GM18498 (cell line): ENCODE data around the gene HNRNPCL4.
"Not testable (repeated sequence)": the region's sequence is repeated elsewhere in the genome, so short reads cannot be mapped to it uniquely, and the experiment has no call there.

Experiments used
- ATAC-seq: cut with Tn5 transposase; IDR thresholded peaks from one replicate; pipeline ENCODE4 v1.9.1; 2021; ENCODE audit warnings: mild to moderate bottlenecking, moderate library complexity; ENCODE audit not compliant: unreplicated experiment

Gene HNRNPCL4

DNA sequence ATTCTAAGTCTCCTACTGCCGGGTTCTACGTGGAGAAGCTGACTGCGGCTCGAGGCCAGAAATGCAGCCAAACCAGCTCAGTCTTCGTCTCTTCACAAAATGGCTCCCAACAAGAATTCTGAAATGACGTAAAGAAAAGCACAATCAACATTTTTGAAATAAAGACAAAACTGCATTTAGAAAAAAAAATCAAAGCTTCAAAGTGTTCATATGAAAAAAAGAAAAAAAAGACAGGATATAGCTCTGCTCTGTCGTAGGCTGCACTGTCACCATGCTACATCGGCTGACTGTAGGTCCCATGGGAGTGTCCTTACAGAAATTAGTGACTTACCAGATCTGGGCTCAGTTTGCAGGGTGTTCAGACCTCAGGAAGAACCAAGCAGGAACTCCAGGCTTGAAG, at the start of gene HNRNPCL4:
Gene HNRNPCL4, minus strand, starts transcription at position 101 of the 400 bp plus-strand sequence. CDS start 164 bp downstream, outside the sequence.
- not testable (repeated sequence) for ATAC-seq

DNA sequence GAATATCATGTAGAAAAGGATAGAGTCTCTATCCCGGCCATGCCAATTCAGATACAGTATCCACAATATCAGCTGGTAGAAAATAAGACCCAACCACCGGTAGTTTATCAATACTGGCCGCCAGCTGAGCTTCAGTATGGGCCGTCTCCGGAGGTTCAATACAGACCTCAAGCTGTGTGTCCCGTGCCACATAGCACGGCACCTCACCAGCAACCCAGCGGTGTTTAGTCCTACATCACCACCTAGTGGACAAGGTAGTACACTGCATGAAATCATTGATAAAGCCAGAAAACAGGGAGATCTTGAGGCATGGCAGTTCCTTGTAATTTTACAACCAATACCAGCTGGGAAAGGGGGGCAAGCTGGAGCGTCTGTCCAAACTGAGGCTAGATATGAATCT, 43.3 kb upstream of the HNRNPCL4 start:
- ATAC-seq: not testable (repeated sequence)

DNA sequence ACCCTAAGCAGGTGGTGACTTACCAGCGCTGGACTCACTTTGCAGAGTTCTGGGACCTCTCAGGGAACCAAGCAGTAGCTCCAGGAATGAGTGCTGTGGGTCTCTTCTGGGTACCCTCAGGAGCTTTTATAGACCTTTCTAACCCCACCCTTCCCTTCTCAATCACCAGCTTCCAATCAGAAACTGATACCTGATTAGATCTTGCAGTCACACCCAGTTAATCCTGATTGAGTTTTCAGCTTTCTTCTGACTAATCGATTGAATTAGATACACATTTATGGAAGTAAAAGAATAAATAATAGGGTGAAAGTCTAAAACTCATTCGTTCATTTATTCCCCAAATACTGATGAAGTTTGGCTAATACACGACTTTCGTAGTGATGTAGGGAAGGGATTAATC, 35.9 kb upstream of the HNRNPCL4 start, which contains the start of gene PRAMEF13:
Gene PRAMEF13, minus strand, starts transcription at position 101 of the 400 bp plus-strand sequence. CDS start 1,820 bp downstream, outside the sequence.
- not testable (repeated sequence) for ATAC-seq

DNA sequence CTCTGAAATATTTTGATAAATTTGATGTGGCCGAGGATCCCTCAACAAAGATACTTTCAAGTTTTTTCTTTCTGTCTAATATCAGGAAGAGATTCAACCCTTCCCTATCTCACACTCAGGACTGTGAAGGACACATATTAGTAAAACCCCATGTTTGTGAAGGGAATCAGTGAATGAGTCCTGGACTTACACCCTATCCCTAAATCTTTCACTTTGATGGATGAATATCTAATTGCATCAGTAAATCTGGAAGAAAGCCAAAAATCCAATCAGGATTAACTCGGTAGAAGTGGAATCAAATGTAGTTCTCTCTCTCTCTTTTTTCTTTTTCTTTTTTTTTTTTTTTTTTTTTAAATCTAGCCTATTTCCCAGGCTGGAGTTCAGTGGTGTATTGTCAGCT, 6.1 kb upstream of the HNRNPCL4 start, which contains the start of gene PRAMEF9:
Gene PRAMEF9, plus strand, starts transcription at position 301 of the 400 bp plus-strand sequence. CDS start 3,433 bp downstream, outside the sequence.
- not testable (repeated sequence) for ATAC-seq

DNA sequence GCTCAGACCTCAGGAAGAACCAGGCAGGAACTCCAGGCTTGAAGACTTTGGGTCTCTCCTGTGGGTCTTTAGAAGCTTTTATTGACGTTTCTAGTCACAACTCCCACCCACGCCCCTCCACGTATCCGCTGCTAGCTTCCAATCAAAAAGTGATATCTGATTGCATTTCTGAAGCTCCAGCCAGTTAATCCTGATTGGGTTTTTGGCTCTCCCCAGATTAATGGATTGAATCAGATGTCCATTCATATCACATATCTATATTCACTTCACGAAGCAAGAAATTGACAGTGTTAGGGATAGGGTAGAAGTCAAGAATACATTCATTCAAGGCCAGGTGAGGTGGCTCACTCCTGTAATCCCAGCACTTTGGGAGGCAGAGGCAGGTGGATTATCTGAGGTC, 9.5 kb downstream of the HNRNPCL4 start, which contains the start of gene PRAMEF26:
Gene PRAMEF26, minus strand, starts transcription at position 101 of the 400 bp plus-strand sequence. CDS start 2,914 bp downstream, outside the sequence.
- ATAC-seq: not testable (repeated sequence)

DNA sequence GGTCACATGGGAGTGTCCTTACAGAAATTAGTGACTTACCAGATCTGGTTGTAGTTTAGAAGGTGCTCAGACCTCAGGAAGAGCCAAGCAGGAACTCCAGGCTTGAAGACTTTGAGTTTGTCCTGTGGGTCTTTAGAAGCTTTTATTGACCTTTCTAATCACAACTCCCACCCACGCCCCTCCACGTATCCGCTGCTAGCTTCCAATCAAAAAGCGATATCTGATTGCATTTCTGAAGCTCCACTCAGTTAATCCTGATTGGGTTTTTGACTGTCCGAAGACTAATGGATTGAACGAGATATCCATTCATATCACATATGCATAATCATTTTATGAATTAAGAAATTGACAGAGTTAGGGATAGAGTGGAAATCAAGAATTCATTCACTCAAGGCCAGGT, 48.7 kb downstream of the HNRNPCL4 start, which contains the start of gene HNRNPCL2:
Gene HNRNPCL2, minus strand, starts transcription at position 101 of the 400 bp plus-strand sequence. CDS start 454 bp downstream, outside the sequence.
- ATAC-seq: not testable (repeated sequence)
